Inflammatory macrophage treated with lipopolysaccharide for 1 hour (primary cell): Measurements from ENCODE around the gene BRF1.

Experiments used
- DNase-seq, 2 donors: peaks; one replicate each; pipeline ENCODE4 v3.0.0-alpha.2; 2020 to 2022

Gene BRF1

GRCh38 chr14:105169776-105170655 lies 130.8 kb downstream of the BRF1 start:
- no peak for DNase-seq

GRCh38 chr14:105168979-105169507 lies 131.8 kb downstream of the BRF1 start:
- DNase-seq = no peak

GRCh38 chr14:105168496-105168978 lies 132.3 kb downstream of the BRF1 start, which contains the start of gene JAG2:
Gene JAG2, minus strand, starts transcription at chr14:105168776. Its CDS starts 356 bp downstream, at chr14:105168420.
- no peak for DNase-seq

- no peak for DNase-seq
Observed at GRCh38 chr14:105168093-105168420, 132.7 kb downstream of the BRF1 start.

GRCh38 chr14:105167303-105168092 lies 133.3 kb downstream of the BRF1 start:
- DNase-seq = no peak

GRCh38 chr14:105166571-105167302 lies 134.1 kb downstream of the BRF1 start:
- DNase-seq = no peak

- no peak for DNase-seq
Observed at GRCh38 chr14:105165761-105166485, 134.9 kb downstream of the BRF1 start.

GRCh38 chr14:105165134-105165704 lies 135.6 kb downstream of the BRF1 start:
- no peak for DNase-seq

GRCh38 chr14:105163040-105163742 lies 137.6 kb downstream of the BRF1 start:
- no peak for DNase-seq

- DNase-seq = no peak
Observed at GRCh38 chr14:105162669-105162979, 138.2 kb downstream of the BRF1 start.

- DNase-seq = no peak
Observed at GRCh38 chr14:105161964-105162668, 138.7 kb downstream of the BRF1 start.

- DNase-seq = no peak
Observed at GRCh38 chr14:105161309-105161708, 139.5 kb downstream of the BRF1 start.

- no peak for DNase-seq
Observed at GRCh38 chr14:105160776-105161175, 140.0 kb downstream of the BRF1 start.

- no peak for DNase-seq
Observed at GRCh38 chr14:105159344-105159743, 141.5 kb downstream of the BRF1 start.
